Measurements from ENCODE around the gene NPAS2.

GRCh38 chr2:100773538-100773937, 46.4 kb upstream of the NPAS2 start:
- TF ChIP-seq JUN (IDR thresholded peaks at IDR 0.05; ENCODE audit: borderline replicate concordance, insufficient read depth, insufficient read length, low read depth) = no peak
- no peak for TF ChIP-seq POLR2A (IDR thresholded peaks at IDR 0.05; ENCODE audit: low read depth, low read length)
- TF ChIP-seq, protein P1, sequence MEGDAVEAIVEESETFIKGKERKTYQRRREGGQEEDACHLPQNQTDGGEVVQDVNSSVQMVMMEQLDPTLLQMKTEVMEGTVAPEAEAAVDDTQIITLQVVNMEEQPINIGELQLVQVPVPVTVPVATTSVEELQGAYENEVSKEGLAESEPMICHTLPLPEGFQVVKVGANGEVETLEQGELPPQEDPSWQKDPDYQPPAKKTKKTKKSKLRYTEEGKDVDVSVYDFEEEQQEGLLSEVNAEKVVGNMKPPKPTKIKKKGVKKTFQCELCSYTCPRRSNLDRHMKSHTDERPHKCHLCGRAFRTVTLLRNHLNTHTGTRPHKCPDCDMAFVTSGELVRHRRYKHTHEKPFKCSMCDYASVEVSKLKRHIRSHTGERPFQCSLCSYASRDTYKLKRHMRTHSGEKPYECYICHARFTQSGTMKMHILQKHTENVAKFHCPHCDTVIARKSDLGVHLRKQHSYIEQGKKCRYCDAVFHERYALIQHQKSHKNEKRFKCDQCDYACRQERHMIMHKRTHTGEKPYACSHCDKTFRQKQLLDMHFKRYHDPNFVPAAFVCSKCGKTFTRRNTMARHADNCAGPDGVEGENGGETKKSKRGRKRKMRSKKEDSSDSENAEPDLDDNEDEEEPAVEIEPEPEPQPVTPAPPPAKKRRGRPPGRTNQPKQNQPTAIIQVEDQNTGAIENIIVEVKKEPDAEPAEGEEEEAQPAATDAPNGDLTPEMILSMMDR (IDR thresholded peaks at IDR 0.05; ENCODE audit: extremely low read depth in 1 of 2, insufficient read depth in 1 of 2, low read depth in 1 of 2, low read length in 2 of 2) = no peak
